ENCODE data around the gene CDK6. TPM values are rescaled to one million over a fixed set of nuclear protein-coding genes. Genes with fewer than 3 reads are reported as not detected.

Gene CDK6
- total RNA-seq, 1 experiment from 2014 or later, result 38.7 TPM

DNA sequence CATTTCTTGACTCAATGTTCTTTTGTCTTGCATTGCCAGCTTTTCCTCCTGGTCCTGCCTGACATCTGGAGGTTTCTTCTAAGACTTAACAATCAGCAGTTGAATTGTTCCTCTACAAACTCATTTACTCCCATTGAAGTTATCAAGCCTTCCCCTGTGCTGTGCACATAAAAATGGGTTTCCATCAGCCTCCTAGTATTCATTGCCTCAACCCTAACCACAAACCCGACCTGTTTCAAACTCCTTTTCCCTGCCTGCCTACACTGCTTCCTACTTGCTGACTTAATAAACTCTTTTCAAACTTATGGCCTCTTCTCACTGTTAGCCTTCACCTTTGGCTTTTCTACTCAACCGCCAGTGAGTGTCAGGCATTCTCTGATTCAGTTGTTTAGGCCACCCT is 9.4 kb upstream of the CDK6 start:
- H3K9ac ChIP-seq (ENCODE audit: low read length), result no peak overlapping the region
- no peaks in the 10 kb centered on the region for H4K20me1 ChIP-seq (ENCODE audit: low read length)
- no peaks in the 10 kb centered on the region for H3K9me3 ChIP-seq (ENCODE audit: low read length)
- TF ChIP-seq, protein P1, sequence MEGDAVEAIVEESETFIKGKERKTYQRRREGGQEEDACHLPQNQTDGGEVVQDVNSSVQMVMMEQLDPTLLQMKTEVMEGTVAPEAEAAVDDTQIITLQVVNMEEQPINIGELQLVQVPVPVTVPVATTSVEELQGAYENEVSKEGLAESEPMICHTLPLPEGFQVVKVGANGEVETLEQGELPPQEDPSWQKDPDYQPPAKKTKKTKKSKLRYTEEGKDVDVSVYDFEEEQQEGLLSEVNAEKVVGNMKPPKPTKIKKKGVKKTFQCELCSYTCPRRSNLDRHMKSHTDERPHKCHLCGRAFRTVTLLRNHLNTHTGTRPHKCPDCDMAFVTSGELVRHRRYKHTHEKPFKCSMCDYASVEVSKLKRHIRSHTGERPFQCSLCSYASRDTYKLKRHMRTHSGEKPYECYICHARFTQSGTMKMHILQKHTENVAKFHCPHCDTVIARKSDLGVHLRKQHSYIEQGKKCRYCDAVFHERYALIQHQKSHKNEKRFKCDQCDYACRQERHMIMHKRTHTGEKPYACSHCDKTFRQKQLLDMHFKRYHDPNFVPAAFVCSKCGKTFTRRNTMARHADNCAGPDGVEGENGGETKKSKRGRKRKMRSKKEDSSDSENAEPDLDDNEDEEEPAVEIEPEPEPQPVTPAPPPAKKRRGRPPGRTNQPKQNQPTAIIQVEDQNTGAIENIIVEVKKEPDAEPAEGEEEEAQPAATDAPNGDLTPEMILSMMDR (conservative IDR thresholded peaks at IDR 0.05; ENCODE audit: low read depth, low read length), result no peak
- TF ChIP-seq EZH2phosphoT487 (IDR thresholded peaks at IDR 0.05; ENCODE audit: borderline replicate concordance, low read length) (no peak), EZH2 (IDR thresholded peaks at IDR 0.05; ENCODE audit: low read length, unreplicated experiment) (no peak)
- no peaks in the 10 kb centered on the region for H3K9me2 ChIP-seq (replicated peaks; ENCODE audit: low read length)
- CTCF ChIA-PET, result no interaction called here
- no peaks in the 10 kb centered on the region for H3K79me2 ChIP-seq (ENCODE audit: low read length)
- no peak for ATAC-seq
- no peak for DNase-seq
- intact Hi-C loops (cut with micrococcal nuclease), result no loop called here
- BruUV-seq (replicated peaks), result no TSS peak
- H3K27ac ChIP-seq (ENCODE audit: low read length), result no peak overlapping the region
- H3K36me3 ChIP-seq (ENCODE audit: low read depth, low read length), result no peaks in the 10 kb centered on the region
- no peak overlapping the region for H3K4me2 ChIP-seq (ENCODE audit: low read length)
- no peaks in the 10 kb centered on the region for H3K27me3 ChIP-seq (ENCODE audit: low read length)
- H3F3A ChIP-seq (ENCODE audit: low read length, unreplicated experiment), result no peaks in the 10 kb centered on the region
- H2AFZ ChIP-seq (ENCODE audit: low read length), result no peak overlapping the region
- POLR2A ChIA-PET (ENCODE audit: unreplicated experiment), result no interaction called here
- no peak overlapping the region for H3K4me3 ChIP-seq (ENCODE audit: low read length)
- H3K4me1 ChIP-seq (ENCODE audit: insufficient read depth, low read length), result no peaks in the 10 kb centered on the region

DNA sequence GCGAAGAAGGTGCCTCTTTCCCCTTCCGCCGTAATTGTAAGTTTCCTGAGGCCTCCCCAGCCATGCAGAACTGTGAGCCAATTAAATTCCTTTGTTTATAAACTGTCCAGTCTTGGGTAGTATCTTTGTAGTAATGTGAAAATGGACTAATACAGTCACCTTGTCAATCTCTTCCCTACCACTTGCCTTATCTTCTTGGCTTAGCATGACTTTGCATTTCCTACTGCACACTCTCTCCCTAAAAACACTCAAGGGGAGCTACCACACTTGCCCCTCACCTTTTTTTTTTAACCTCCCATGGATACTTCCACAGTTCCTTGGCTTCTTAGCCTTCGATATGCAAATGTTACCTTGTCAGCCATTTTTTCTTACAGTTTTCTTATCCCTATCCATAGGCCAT is 7.4 kb upstream of the CDK6 start:
- POLR2A ChIA-PET (ENCODE audit: unreplicated experiment), result no interaction called here
- no peaks in the 10 kb centered on the region for H3F3A ChIP-seq (ENCODE audit: low read length, unreplicated experiment)
- H2AFZ ChIP-seq (ENCODE audit: low read length), result no peak overlapping the region
- H3K9me3 ChIP-seq (ENCODE audit: low read length), result no peaks in the 10 kb centered on the region
- H3K27me3 ChIP-seq (ENCODE audit: low read length), result no peaks in the 10 kb centered on the region
- no peaks in the 10 kb centered on the region for H3K36me3 ChIP-seq (ENCODE audit: low read depth, low read length)
- intact Hi-C loops (cut with micrococcal nuclease), result no loop called here
- H3K9ac ChIP-seq (ENCODE audit: low read length), result no peak overlapping the region
- CTCF ChIA-PET, result no interaction called here
- ATAC-seq, result no peak
- TF ChIP-seq EZH2phosphoT487 (IDR thresholded peaks at IDR 0.05; ENCODE audit: borderline replicate concordance, low read length) (no peak), EZH2 (IDR thresholded peaks at IDR 0.05; ENCODE audit: low read length, unreplicated experiment) (no peak)
- TF ChIP-seq, protein P1 (conservative IDR thresholded peaks at IDR 0.05; ENCODE audit: low read depth, low read length), result no peak
- H3K27ac ChIP-seq (ENCODE audit: low read length), result no peak overlapping the region
- no TSS peak for BruUV-seq (replicated peaks)
- no peak for DNase-seq
- H3K4me3 ChIP-seq (ENCODE audit: low read length), result no peak overlapping the region
- H4K20me1 ChIP-seq (ENCODE audit: low read length), result no peaks in the 10 kb centered on the region
- no peak overlapping the region for H3K4me2 ChIP-seq (ENCODE audit: low read length)
- H3K79me2 ChIP-seq (ENCODE audit: low read length), result no peaks in the 10 kb centered on the region
- no peaks in the 10 kb centered on the region for H3K4me1 ChIP-seq (ENCODE audit: insufficient read depth, low read length)
- no peaks in the 10 kb centered on the region for H3K9me2 ChIP-seq (replicated peaks; ENCODE audit: low read length)

DNA sequence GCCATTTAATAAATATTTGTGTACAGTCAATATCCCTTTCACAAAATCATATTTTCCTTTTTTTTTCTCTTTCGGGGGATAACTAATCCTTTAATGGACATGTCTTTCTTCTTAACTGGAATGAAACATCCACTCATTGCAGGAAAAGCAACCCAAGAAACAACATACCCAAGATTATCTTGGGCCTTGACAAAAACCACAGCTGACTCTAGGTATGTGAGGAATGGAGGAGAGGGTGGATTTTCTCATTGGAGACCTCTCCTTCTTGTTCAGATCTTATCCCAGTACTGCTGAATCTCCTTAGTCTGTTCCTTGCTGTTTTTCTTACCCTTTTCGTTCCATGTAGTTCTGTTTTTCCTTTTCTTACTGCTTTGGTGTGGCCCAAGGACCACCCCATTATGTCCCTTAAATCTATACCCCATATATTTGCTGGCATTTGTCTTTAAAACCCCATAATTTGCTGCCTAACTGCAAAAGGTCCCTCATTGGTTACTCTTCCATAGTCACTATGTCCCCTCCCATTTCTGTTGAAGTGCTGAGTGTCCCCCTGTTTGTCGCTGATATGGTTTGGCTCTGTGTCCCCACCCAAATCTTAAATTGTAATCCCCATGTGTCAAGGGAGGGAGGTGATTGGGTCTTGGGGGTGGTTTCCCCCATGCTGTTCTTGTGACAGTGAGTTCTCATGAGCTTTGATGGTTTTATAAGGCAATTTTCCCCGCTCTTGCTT is 6.8 kb upstream of the CDK6 start:
- ChIA-PET CTCF (no interaction called here), POLR2A (ENCODE audit: unreplicated experiment) (no interaction called here)
- no peak overlapping the region for H3K9ac ChIP-seq (ENCODE audit: low read length)
- no peaks in the 10 kb centered on the region for H3K27me3 ChIP-seq (ENCODE audit: low read length)
- H3K9me3 ChIP-seq (ENCODE audit: low read length), result no peaks in the 10 kb centered on the region
- H3F3A ChIP-seq (ENCODE audit: low read length, unreplicated experiment), result no peaks in the 10 kb centered on the region
- H3K79me2 ChIP-seq (ENCODE audit: low read length), result no peaks in the 10 kb centered on the region
- intact Hi-C loops (cut with micrococcal nuclease), result no loop called here
- no peak overlapping the region for H2AFZ ChIP-seq (ENCODE audit: low read length)
- TF ChIP-seq, protein P1 (conservative IDR thresholded peaks at IDR 0.05; ENCODE audit: low read depth, low read length), result no peak
- no peak for TF ChIP-seq EZH2phosphoT487 (IDR thresholded peaks at IDR 0.05; ENCODE audit: borderline replicate concordance, low read length)
- TF ChIP-seq EZH2 (IDR thresholded peaks at IDR 0.05; ENCODE audit: low read length, unreplicated experiment), result no peak
- no peaks in the 10 kb centered on the region for H3K4me1 ChIP-seq (ENCODE audit: insufficient read depth, low read length)
- no peak for DNase-seq
- H3K4me3 ChIP-seq (ENCODE audit: low read length), result no peak overlapping the region
- no TSS peak for BruUV-seq (replicated peaks)
- H3K9me2 ChIP-seq (replicated peaks; ENCODE audit: low read length), result no peaks in the 10 kb centered on the region
- H3K27ac ChIP-seq (ENCODE audit: low read length), result no peak overlapping the region
- no peaks in the 10 kb centered on the region for H4K20me1 ChIP-seq (ENCODE audit: low read length)
- no peaks in the 10 kb centered on the region for H3K36me3 ChIP-seq (ENCODE audit: low read depth, low read length)
- H3K4me2 ChIP-seq (ENCODE audit: low read length), result no peak overlapping the region
- ATAC-seq, result no peak
